HEK293 (cell line): ENCODE data around the gene KIAA1671.
A peak's percentile ranks its signal among the peaks of the same experiment; 100 is the strongest.

Experiments
- SP3 ChIP-seq: fragments of 450-650 bp; formaldehyde crosslinking; IDR thresholded peaks from 2 replicates; pipeline ENCODE4 v1.5.1; 2016; ENCODE audit warnings: missing biosample characterization, missing genetic modification characterization
- ZBTB17 ChIP-seq: fragments of 450-650 bp; formaldehyde crosslinking; IDR thresholded peaks from 2 replicates; pipeline ENCODE4 v1.5.1; 2016; ENCODE audit warnings: missing biosample characterization, missing genetic modification characterization
- ZNF585B ChIP-seq: fragments of 450-650 bp; formaldehyde crosslinking; IDR thresholded peaks from 2 replicates; pipeline ENCODE4 v1.5.1; 2016; ENCODE audit warnings: missing biosample characterization, missing genetic modification characterization
- TF ChIP-seq, protein P1 (sequence below): fragments of 450-650 bp; formaldehyde crosslinking; IDR thresholded peaks from 2 replicates; pipeline ENCODE4 v1.5.1; 2016; ENCODE audit warnings: missing biosample characterization, missing genetic modification characterization
- TF ChIP-seq, protein P2 (sequence below): fragments of 450-650 bp; formaldehyde crosslinking; IDR thresholded peaks from 2 replicates; pipeline ENCODE4 v1.5.1; 2016; ENCODE audit warnings: missing biosample characterization, missing genetic modification characterization

DNA sequence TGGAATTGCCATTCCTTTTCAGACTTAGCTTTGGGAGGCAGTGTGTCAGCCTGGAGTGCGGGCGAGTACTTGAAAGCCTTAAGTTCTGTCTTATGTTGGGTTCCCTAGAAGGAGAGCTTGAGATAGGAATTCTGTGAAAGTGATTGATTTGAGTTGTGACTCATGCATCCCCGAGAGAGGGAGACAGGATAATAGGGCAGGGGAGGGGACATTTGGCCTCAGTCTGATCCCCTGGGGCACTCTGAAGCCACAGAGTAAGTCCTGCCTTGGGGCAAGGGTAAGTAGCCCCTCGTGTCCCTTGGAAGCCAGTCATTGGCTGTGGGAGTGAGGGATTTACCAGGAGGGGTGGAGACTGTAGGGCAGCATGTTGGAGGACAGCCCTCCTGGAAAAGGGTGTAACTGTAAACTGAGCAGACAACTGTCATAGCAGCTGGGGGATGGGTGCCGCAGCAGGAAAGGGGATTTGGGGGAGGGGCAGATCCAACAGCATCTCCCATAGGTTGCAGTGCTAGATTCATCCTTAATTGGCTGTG, 44.0 kb downstream of the KIAA1671 start:
- TF ChIP-seq ZNF585B (tag by site-specific recombination), result no peak
- peak; percentile 60 for TF ChIP-seq ZBTB17 (tag by site-specific recombination)
- 0 out of 2 replicates have a peak, but pooled peaks have one; percentile 34 for TF ChIP-seq SP3 (tag by site-specific recombination)
- TF ChIP-seq, protein P1, sequence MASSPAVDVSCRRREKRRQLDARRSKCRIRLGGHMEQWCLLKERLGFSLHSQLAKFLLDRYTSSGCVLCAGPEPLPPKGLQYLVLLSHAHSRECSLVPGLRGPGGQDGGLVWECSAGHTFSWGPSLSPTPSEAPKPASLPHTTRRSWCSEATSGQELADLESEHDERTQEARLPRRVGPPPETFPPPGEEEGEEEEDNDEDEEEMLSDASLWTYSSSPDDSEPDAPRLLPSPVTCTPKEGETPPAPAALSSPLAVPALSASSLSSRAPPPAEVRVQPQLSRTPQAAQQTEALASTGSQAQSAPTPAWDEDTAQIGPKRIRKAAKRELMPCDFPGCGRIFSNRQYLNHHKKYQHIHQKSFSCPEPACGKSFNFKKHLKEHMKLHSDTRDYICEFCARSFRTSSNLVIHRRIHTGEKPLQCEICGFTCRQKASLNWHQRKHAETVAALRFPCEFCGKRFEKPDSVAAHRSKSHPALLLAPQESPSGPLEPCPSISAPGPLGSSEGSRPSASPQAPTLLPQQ (tag by site-specific recombination), result no peak
- TF ChIP-seq, protein P2, sequence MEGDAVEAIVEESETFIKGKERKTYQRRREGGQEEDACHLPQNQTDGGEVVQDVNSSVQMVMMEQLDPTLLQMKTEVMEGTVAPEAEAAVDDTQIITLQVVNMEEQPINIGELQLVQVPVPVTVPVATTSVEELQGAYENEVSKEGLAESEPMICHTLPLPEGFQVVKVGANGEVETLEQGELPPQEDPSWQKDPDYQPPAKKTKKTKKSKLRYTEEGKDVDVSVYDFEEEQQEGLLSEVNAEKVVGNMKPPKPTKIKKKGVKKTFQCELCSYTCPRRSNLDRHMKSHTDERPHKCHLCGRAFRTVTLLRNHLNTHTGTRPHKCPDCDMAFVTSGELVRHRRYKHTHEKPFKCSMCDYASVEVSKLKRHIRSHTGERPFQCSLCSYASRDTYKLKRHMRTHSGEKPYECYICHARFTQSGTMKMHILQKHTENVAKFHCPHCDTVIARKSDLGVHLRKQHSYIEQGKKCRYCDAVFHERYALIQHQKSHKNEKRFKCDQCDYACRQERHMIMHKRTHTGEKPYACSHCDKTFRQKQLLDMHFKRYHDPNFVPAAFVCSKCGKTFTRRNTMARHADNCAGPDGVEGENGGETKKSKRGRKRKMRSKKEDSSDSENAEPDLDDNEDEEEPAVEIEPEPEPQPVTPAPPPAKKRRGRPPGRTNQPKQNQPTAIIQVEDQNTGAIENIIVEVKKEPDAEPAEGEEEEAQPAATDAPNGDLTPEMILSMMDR, result no peak
